Measurements from ENCODE around the gene PRDM5. TPM values are rescaled to one million over a fixed set of nuclear protein-coding genes. Genes with fewer than 3 reads are reported as not detected.

The PRDM5 gene
- total RNA-seq, 1 donor from 2014 or later: not detected

GRCh38 chr4:120785202-120785601 is 137.3 kb downstream of the PRDM5 start:
- DNase-seq (ENCODE audit: low spot score): no peak
- no peak overlapping the region for H3K4me3 Mint-ChIP-seq (ENCODE audit: low read depth)
- no peak overlapping the region for H3K27ac Mint-ChIP-seq
- H3K27me3 Mint-ChIP-seq (ENCODE audit: low read depth): peaks cover 16% of the 10 kb centered on the region
- H3K4me1 Mint-ChIP-seq (ENCODE audit: low read depth): no peaks in the 10 kb centered on the region
- H3K36me3 Mint-ChIP-seq (ENCODE audit: low read depth): no peaks in the 10 kb centered on the region
- intact Hi-C loops (cut with micrococcal nuclease): no loop called here
- H3K9me3 Mint-ChIP-seq: no peaks in the 10 kb centered on the region

GRCh38 chr4:120777459-120777858 is 145.1 kb downstream of the PRDM5 start:
- H3K27ac Mint-ChIP-seq: no peak overlapping the region
- H3K27me3 Mint-ChIP-seq (ENCODE audit: low read depth): no peaks in the 10 kb centered on the region
- no peaks in the 10 kb centered on the region for H3K9me3 Mint-ChIP-seq
- H3K4me3 Mint-ChIP-seq (ENCODE audit: low read depth): no peak overlapping the region
- no peaks in the 10 kb centered on the region for H3K4me1 Mint-ChIP-seq (ENCODE audit: low read depth)
- no peaks in the 10 kb centered on the region for H3K36me3 Mint-ChIP-seq (ENCODE audit: low read depth)
- intact Hi-C loops (cut with micrococcal nuclease): no loop called here
- DNase-seq (ENCODE audit: low spot score): no peak

- intact Hi-C loops (cut with micrococcal nuclease): no loop called here
- Mint-ChIP-seq H3K27me3 (ENCODE audit: low read depth) (no peaks in the 10 kb centered on the region), H3K4me3 (ENCODE audit: low read depth) (no peak overlapping the region), H3K4me1 (ENCODE audit: low read depth) (no peaks in the 10 kb centered on the region), H3K36me3 (ENCODE audit: low read depth) (no peaks in the 10 kb centered on the region), H3K27ac (no peak overlapping the region), H3K9me3 (no peaks in the 10 kb centered on the region)
- no peak for DNase-seq (ENCODE audit: low spot score)
Measured at GRCh38 chr4:120775431-120775830, 147.1 kb downstream of the PRDM5 start.

- H3K4me1 Mint-ChIP-seq (ENCODE audit: low read depth): no peaks in the 10 kb centered on the region
- H3K9me3 Mint-ChIP-seq: no peaks in the 10 kb centered on the region
- no peak overlapping the region for H3K4me3 Mint-ChIP-seq (ENCODE audit: low read depth)
- no peak overlapping the region for H3K27ac Mint-ChIP-seq
- intact Hi-C loops (cut with micrococcal nuclease): no loop called here
- no peaks in the 10 kb centered on the region for H3K36me3 Mint-ChIP-seq (ENCODE audit: low read depth)
- no peak for DNase-seq (ENCODE audit: low spot score)
- H3K27me3 Mint-ChIP-seq (ENCODE audit: low read depth): peaks cover 2% of the 10 kb centered on the region
Measured at GRCh38 chr4:120773641-120774040, 148.9 kb downstream of the PRDM5 start.

GRCh38 chr4:120771907-120772306 is 150.6 kb downstream of the PRDM5 start:
- intact Hi-C loops (cut with micrococcal nuclease): no loop called here
- Mint-ChIP-seq H3K4me1 (ENCODE audit: low read depth) (no peaks in the 10 kb centered on the region), H3K27me3 (ENCODE audit: low read depth) (peaks cover 2% of the 10 kb centered on the region), H3K36me3 (ENCODE audit: low read depth) (no peaks in the 10 kb centered on the region), H3K9me3 (no peaks in the 10 kb centered on the region), H3K4me3 (ENCODE audit: low read depth) (no peak overlapping the region), H3K27ac (no peak overlapping the region)
- no peak for DNase-seq (ENCODE audit: low spot score)

- no peak overlapping the region for H3K27ac Mint-ChIP-seq
- no peaks in the 10 kb centered on the region for H3K4me1 Mint-ChIP-seq (ENCODE audit: low read depth)
- no peak overlapping the region for H3K4me3 Mint-ChIP-seq (ENCODE audit: low read depth)
- no peak for DNase-seq (ENCODE audit: low spot score)
- no peaks in the 10 kb centered on the region for H3K9me3 Mint-ChIP-seq
- peaks cover 3% of the 10 kb centered on the region for H3K27me3 Mint-ChIP-seq (ENCODE audit: low read depth)
- intact Hi-C loops (cut with micrococcal nuclease): no loop called here
- no peaks in the 10 kb centered on the region for H3K36me3 Mint-ChIP-seq (ENCODE audit: low read depth)
Measured at GRCh38 chr4:120770897-120771296, 151.6 kb downstream of the PRDM5 start.

- no peak overlapping the region for H3K27ac Mint-ChIP-seq
- H3K9me3 Mint-ChIP-seq: no peaks in the 10 kb centered on the region
- no peaks in the 10 kb centered on the region for H3K4me1 Mint-ChIP-seq (ENCODE audit: low read depth)
- no peak overlapping the region for H3K4me3 Mint-ChIP-seq (ENCODE audit: low read depth)
- H3K36me3 Mint-ChIP-seq (ENCODE audit: low read depth): no peaks in the 10 kb centered on the region
- no peak for DNase-seq (ENCODE audit: low spot score)
- intact Hi-C loops (cut with micrococcal nuclease): no loop called here
- H3K27me3 Mint-ChIP-seq (ENCODE audit: low read depth): peaks cover 3% of the 10 kb centered on the region
Measured at GRCh38 chr4:120769227-120769626, 153.3 kb downstream of the PRDM5 start.

- no peak overlapping the region for H3K4me3 Mint-ChIP-seq (ENCODE audit: low read depth)
- no peaks in the 10 kb centered on the region for H3K36me3 Mint-ChIP-seq (ENCODE audit: low read depth)
- no peak overlapping the region for H3K27ac Mint-ChIP-seq
- intact Hi-C loops (cut with micrococcal nuclease): no loop called here
- H3K4me1 Mint-ChIP-seq (ENCODE audit: low read depth): no peaks in the 10 kb centered on the region
- H3K27me3 Mint-ChIP-seq (ENCODE audit: low read depth): peaks cover 3% of the 10 kb centered on the region
- no peak for DNase-seq (ENCODE audit: low spot score)
- H3K9me3 Mint-ChIP-seq: no peaks in the 10 kb centered on the region
Measured at GRCh38 chr4:120765260-120765680, 157.3 kb downstream of the PRDM5 start.

GRCh38 chr4:120763650-120764049 is 158.9 kb downstream of the PRDM5 start:
- H3K27ac Mint-ChIP-seq: no peak overlapping the region
- intact Hi-C loops (cut with micrococcal nuclease): no loop called here
- no peaks in the 10 kb centered on the region for H3K9me3 Mint-ChIP-seq
- no peak for DNase-seq (ENCODE audit: low spot score)
- no peaks in the 10 kb centered on the region for H3K36me3 Mint-ChIP-seq (ENCODE audit: low read depth)
- H3K27me3 Mint-ChIP-seq (ENCODE audit: low read depth): peaks cover 1% of the 10 kb centered on the region
- no peaks in the 10 kb centered on the region for H3K4me1 Mint-ChIP-seq (ENCODE audit: low read depth)
- H3K4me3 Mint-ChIP-seq (ENCODE audit: low read depth): no peak overlapping the region

- H3K9me3 Mint-ChIP-seq: no peaks in the 10 kb centered on the region
- H3K4me3 Mint-ChIP-seq (ENCODE audit: low read depth): no peak overlapping the region
- H3K4me1 Mint-ChIP-seq (ENCODE audit: low read depth): no peaks in the 10 kb centered on the region
- DNase-seq (ENCODE audit: low spot score): no peak
- H3K36me3 Mint-ChIP-seq (ENCODE audit: low read depth): no peaks in the 10 kb centered on the region
- H3K27me3 Mint-ChIP-seq (ENCODE audit: low read depth): no peaks in the 10 kb centered on the region
- intact Hi-C loops (cut with micrococcal nuclease): no loop called here
- H3K27ac Mint-ChIP-seq: no peak overlapping the region
Measured at GRCh38 chr4:120761070-120761469, 161.5 kb downstream of the PRDM5 start.

- H3K36me3 Mint-ChIP-seq (ENCODE audit: low read depth): no peaks in the 10 kb centered on the region
- no peak overlapping the region for H3K4me3 Mint-ChIP-seq (ENCODE audit: low read depth)
- H3K9me3 Mint-ChIP-seq: no peaks in the 10 kb centered on the region
- intact Hi-C loops (cut with micrococcal nuclease): no loop called here
- H3K27ac Mint-ChIP-seq: no peak overlapping the region
- H3K4me1 Mint-ChIP-seq (ENCODE audit: low read depth): no peaks in the 10 kb centered on the region
- no peak for DNase-seq (ENCODE audit: low spot score)
- H3K27me3 Mint-ChIP-seq (ENCODE audit: low read depth): peaks cover 1% of the 10 kb centered on the region
Measured at GRCh38 chr4:120760047-120760446, 162.5 kb downstream of the PRDM5 start.

- Mint-ChIP-seq H3K4me3 (ENCODE audit: low read depth) (no peak overlapping the region), H3K9me3 (no peaks in the 10 kb centered on the region), H3K36me3 (ENCODE audit: low read depth) (no peaks in the 10 kb centered on the region), H3K27ac (no peak overlapping the region), H3K27me3 (ENCODE audit: low read depth) (peaks cover 1% of the 10 kb centered on the region), H3K4me1 (ENCODE audit: low read depth) (no peaks in the 10 kb centered on the region)
- intact Hi-C loops (cut with micrococcal nuclease): no loop called here
- DNase-seq (ENCODE audit: low spot score): no peak
Measured at GRCh38 chr4:120755864-120756263, 166.7 kb downstream of the PRDM5 start.

- DNase-seq (ENCODE audit: low spot score): no peak
- H3K9me3 Mint-ChIP-seq: peaks cover 4% of the 10 kb centered on the region
- no peak overlapping the region for H3K4me3 Mint-ChIP-seq (ENCODE audit: low read depth)
Measured at GRCh38 chr4:120754590-120754989, 167.9 kb downstream of the PRDM5 start.

GRCh38 chr4:120753854-120754253 is 168.7 kb downstream of the PRDM5 start:
- Mint-ChIP-seq H3K4me1 (ENCODE audit: low read depth) (no peaks in the 10 kb centered on the region), H3K36me3 (ENCODE audit: low read depth) (no peaks in the 10 kb centered on the region), H3K27me3 (ENCODE audit: low read depth) (peaks cover 1% of the 10 kb centered on the region), H3K4me3 (ENCODE audit: low read depth) (no peak overlapping the region), H3K9me3 (peaks cover 4% of the 10 kb centered on the region), H3K27ac (no peak overlapping the region)
- intact Hi-C loops (cut with micrococcal nuclease): no loop called here
- no peak for DNase-seq (ENCODE audit: low spot score)

More at GRCh38 chr4:120754590-120754989, 167.9 kb downstream of the PRDM5 start:
- H3K27ac Mint-ChIP-seq: no peak overlapping the region
- intact Hi-C loops (cut with micrococcal nuclease): no loop called here
- no peaks in the 10 kb centered on the region for H3K36me3 Mint-ChIP-seq (ENCODE audit: low read depth)
- H3K4me1 Mint-ChIP-seq (ENCODE audit: low read depth): no peaks in the 10 kb centered on the region
- peaks cover 1% of the 10 kb centered on the region for H3K27me3 Mint-ChIP-seq (ENCODE audit: low read depth)
